AG04449 (cell line): Measurements from ENCODE around the gene C2CD4C.

Source experiments
- CTCF ChIA-PET: fragments of 350-600 bp; formaldehyde crosslinking; extraction: SDS; loops from one replicate; lab custom pipeline; 2021; ENCODE audit warnings: antibody characterized with exemption; lab: Yijun Ruan, JAX
- POLR2A ChIA-PET: fragments of 400-600, 350-600 bp; formaldehyde crosslinking; extraction: SDS; loops from one replicate; lab custom pipeline; 2020; ENCODE audit warnings: antibody characterized with exemption, inconsistent platforms; lab: Yijun Ruan, JAX
- DNase-seq: peaks from one replicate; pipeline ENCODE4 v3.0.0-alpha.2; 2010; ENCODE audit warnings: low read depth, low spot score
- H3K4me3 ChIP-seq: 2 replicates; pipeline ENCODE4 v1.5.1; 2011; ENCODE audit warnings: low read depth, mild to moderate bottlenecking, control low read depth, low read length
- CTCF ChIP-seq: IDR thresholded peaks from one replicate; pipeline ENCODE4 v1.5.1; 2011; ENCODE audit warnings: mild to moderate bottlenecking, moderate library complexity, low read length, control low read depth, inconsistent platforms; ENCODE audit not compliant: insufficient read depth; ENCODE audit errors: missing control alignments

The C2CD4C gene

GRCh38 chr19:367963-368629 is 40.9 kb downstream of the C2CD4C start:
- CTCF ChIA-PET: no interaction called here
- POLR2A ChIA-PET: no interaction called here
- H3K4me3 ChIP-seq: no peak overlapping the region
- TF ChIP-seq CTCF: no peak
- DNase-seq: no peak

GRCh38 chr19:367561-367960 is 41.4 kb downstream of the C2CD4C start:
- no peak for TF ChIP-seq CTCF
- H3K4me3 ChIP-seq: no peak overlapping the region
- CTCF ChIA-PET: no interaction called here
- POLR2A ChIA-PET: no interaction called here
- DNase-seq: no peak

- POLR2A ChIA-PET: no interaction called here
- DNase-seq: no peak
- CTCF ChIA-PET: no interaction called here
- TF ChIP-seq CTCF: no peak
- no peak overlapping the region for H3K4me3 ChIP-seq
Observed at GRCh38 chr19:366951-367350, 42.0 kb downstream of the C2CD4C start.

- no peak overlapping the region for H3K4me3 ChIP-seq
- no peak for TF ChIP-seq CTCF
- DNase-seq: no peak
- CTCF ChIA-PET: no interaction called here
- POLR2A ChIA-PET: no interaction called here
Observed at GRCh38 chr19:366205-366783, 42.7 kb downstream of the C2CD4C start.

- H3K4me3 ChIP-seq: no peak overlapping the region
- ChIA-PET POLR2A (no interaction called here), CTCF (interaction anchor here (1.5 kb wide), 1 partner anchor 9 kb away, joined by 4 read pairs; no protein-coding TSS in a partner anchor)
- no peak for TF ChIP-seq CTCF
- no peak for DNase-seq
Observed at GRCh38 chr19:364496-365287, 44.3 kb downstream of the C2CD4C start.

- CTCF ChIA-PET: no interaction called here
Observed at GRCh38 chr19:362683-363082, 46.3 kb downstream of the C2CD4C start.

More at GRCh38 chr19:362683-363082, 46.3 kb downstream of the C2CD4C start:
- POLR2A ChIA-PET: no interaction called here
- TF ChIP-seq CTCF: no peak
- DNase-seq: no peak
- no peak overlapping the region for H3K4me3 ChIP-seq
